NB4 (cell line): ENCODE data around the gene TECTB.

Experiments used
- DNase-seq: peaks from one replicate; pipeline ENCODE4 v3.0.0; 2010; ENCODE audit warnings: low read depth
- H3K4me3 ChIP-seq: one replicate; pipeline ENCODE4 v1.5.1; 2011; ENCODE audit warnings: mild to moderate bottlenecking, low read depth, low read length, moderate library complexity
- CTCF ChIP-seq: IDR thresholded peaks from one replicate; pipeline ENCODE4 v1.5.1; 2012; ENCODE audit warnings: low read depth, low read length
- MAX ChIP-seq: IDR thresholded peaks from 2 replicates; pipeline ENCODE4 v1.6.1; 2011; ENCODE audit warnings: low read depth, low read length
- MYC ChIP-seq: IDR thresholded peaks from 2 replicates; pipeline ENCODE4 v1.6.1; 2011; ENCODE audit warnings: low read depth, low read length
- POLR2A ChIP-seq: IDR thresholded peaks from 2 replicates; pipeline ENCODE4 v1.6.1; 2011; ENCODE audit warnings: mild to moderate bottlenecking; ENCODE audit not compliant: insufficient read length; ENCODE audit errors: extremely low read depth

The TECTB gene

GRCh38 chr10:112332022-112332421 lies 48.8 kb downstream of the TECTB start:
- no peak overlapping the region for H3K4me3 ChIP-seq
- TF ChIP-seq MYC = no peak
- TF ChIP-seq MAX = no peak
- TF ChIP-seq CTCF = no peak
- no peak for TF ChIP-seq POLR2A
- DNase-seq = no peak

DNA sequence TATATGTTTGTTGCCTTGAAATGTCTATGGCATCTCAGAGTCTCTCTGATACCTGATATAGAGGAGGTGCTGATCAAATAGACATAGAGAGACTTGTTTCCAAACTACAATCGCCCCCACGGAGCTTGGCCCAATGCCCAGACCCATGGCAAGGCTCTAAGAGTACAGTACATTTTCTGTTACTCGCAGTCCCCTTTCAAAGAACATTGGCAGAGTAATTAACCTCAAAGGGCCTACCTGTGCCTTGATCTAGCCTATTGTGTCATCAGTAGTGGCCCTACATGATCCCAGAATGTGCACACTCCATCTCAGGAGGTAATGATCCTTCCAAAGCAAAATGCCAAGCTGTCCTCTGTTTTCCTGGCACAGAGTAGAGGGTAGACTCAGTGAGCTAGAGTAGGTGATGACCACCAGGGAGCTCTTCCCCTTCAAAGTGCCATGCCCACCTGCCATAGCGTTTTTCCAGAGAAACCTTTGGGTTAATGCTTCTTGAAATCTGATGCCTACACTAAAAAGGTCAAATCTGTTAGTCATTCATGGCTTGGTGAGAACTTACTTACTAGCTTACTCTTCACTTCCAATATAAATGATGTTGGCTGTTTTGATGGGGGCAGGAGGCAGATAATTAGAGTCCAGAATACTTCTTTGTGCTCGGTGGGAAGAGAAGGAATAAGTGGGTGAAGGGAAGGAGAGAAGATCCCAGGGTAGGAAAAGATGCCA lies 49.5 kb downstream of the TECTB start:
- DNase-seq = no peak

GRCh38 chr10:112333452-112333851 lies 50.3 kb downstream of the TECTB start:
- H3K4me3 ChIP-seq = no peak overlapping the region
- no peak for DNase-seq
- TF ChIP-seq POLR2A = no peak
- TF ChIP-seq MYC = no peak
- TF ChIP-seq CTCF = no peak

More for the DNA sequence above, 49.5 kb downstream of the TECTB start:
- no peak overlapping the region for H3K4me3 ChIP-seq
- TF ChIP-seq POLR2A (no peak), MAX (no peak), CTCF (no peak), MYC (no peak)

GRCh38 chr10:112335111-112335867 lies 52.1 kb downstream of the TECTB start:
- peak; percentile 69 for DNase-seq
- TF ChIP-seq POLR2A (no peak), MYC (no peak), MAX (no peak), CTCF (no peak)
- no peak overlapping the region for H3K4me3 ChIP-seq

DNA sequence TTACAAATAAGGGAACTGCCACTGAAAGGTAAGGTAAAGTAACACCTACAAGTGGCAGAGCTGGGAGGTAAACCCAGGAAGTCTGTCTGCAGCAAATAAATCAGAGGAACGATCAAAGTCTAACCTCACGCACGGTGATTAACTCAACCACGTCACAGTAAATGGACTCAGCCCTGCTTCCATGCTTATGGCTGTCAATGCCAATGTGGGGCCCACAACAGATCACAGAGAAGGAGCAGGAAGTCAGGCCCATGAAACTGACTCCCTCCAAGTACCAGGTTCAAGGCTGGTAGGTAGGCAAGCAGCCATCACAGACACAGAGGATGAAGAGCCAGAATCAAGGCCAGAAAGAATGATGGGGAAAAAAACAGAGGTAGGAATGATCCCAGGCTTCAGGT lies 52.7 kb downstream of the TECTB start:
- TF ChIP-seq CTCF (no peak), MAX (no peak), MYC (no peak), POLR2A (no peak)
- H3K4me3 ChIP-seq = no peak overlapping the region
- no peak for DNase-seq
